OCI-LY7 (cell line): ENCODE measurements around the gene TULP4. TPM values are rescaled to one million over a fixed set of nuclear protein-coding genes. Genes with fewer than 3 reads are reported as not detected.
"Not testable (repeated sequence)": the region's sequence is repeated elsewhere in the genome, so short reads cannot be mapped to it uniquely, and the experiment has no call there.

Experiments used
- BruUV-seq: library from RNA; stranded (reverse); fragments of 400-500 nt; replicated peaks from 2 replicates; lab custom pipeline; 2021; lab: Mats Ljungman, UMichigan
- CTCF ChIA-PET: fragments of 300-600 bp; sonication (Branson Sonifier 250); formaldehyde crosslinking; loops from one replicate; lab custom pipeline; 2022; ENCODE audit warnings: antibody characterized with exemption; ENCODE audit not compliant: unreplicated experiment; lab: Charles Lee
- POLR2A ChIA-PET: fragments of 300-600 bp; sonication (Branson Sonifier 250); formaldehyde crosslinking; loops from one replicate; lab custom pipeline; 2022; ENCODE audit warnings: antibody characterized with exemption; lab: Charles Lee
- DNase-seq: peaks from one replicate; pipeline ENCODE4 v3.0.0-alpha.2; 2015; ENCODE audit warnings: low spot score
- H2AFZ ChIP-seq: fragments of 200-600 bp; sonication (generic), shearing (Covaris generic); 2 replicates; pipeline ENCODE4 v1.6.1; 2014; ENCODE audit warnings: mild to moderate bottlenecking, antibody characterized with exemption, low read length, moderate library complexity
- H3K27ac ChIP-seq: fragments of 200-600 bp; sonication (generic); 2 replicates; pipeline ENCODE4 v1.5.1; 2014; ENCODE audit warnings: mixed run types, low read depth, mild to moderate bottlenecking, moderate library complexity, low read length, inconsistent platforms; ENCODE audit not compliant: poor library complexity, severe bottlenecking
- H3K36me3 ChIP-seq: fragments of 200-600 bp; sonication (generic); 2 replicates; pipeline ENCODE4 v1.6.1; 2014; ENCODE audit warnings: mild to moderate bottlenecking, antibody characterized with exemption, low read length, moderate library complexity, mixed read lengths; ENCODE audit not compliant: insufficient read depth
- H3K4me1 ChIP-seq: fragments of 200-600 bp; sonication (generic); 2 replicates; pipeline ENCODE4 v1.5.1; 2014; ENCODE audit warnings: mild to moderate bottlenecking, low read length; ENCODE audit not compliant: insufficient read depth, poor library complexity, severe bottlenecking
- H3K4me2 ChIP-seq: fragments of 200-600 bp; sonication (generic); 2 replicates; pipeline ENCODE4 v1.6.1; 2014; ENCODE audit warnings: mild to moderate bottlenecking, low read length
- H3K4me3 ChIP-seq: fragments of 200-600 bp; sonication (generic); 2 replicates; pipeline ENCODE4 v1.5.1; 2014; ENCODE audit warnings: mild to moderate bottlenecking, low read depth, low read length; ENCODE audit not compliant: poor library complexity, severe bottlenecking
- H3K79me2 ChIP-seq: fragments of 200-600 bp; sonication (generic); 2 replicates; pipeline ENCODE4 v1.6.1; 2016; ENCODE audit warnings: low read depth, mild to moderate bottlenecking, low read length, moderate library complexity, mixed read lengths; ENCODE audit not compliant: insufficient read depth
- H3K9me2 ChIP-seq: fragments of 200-600 bp; sonication (generic); 2 replicates; pipeline ENCODE4 v1.6.1; 2016; ENCODE audit warnings: mild to moderate bottlenecking, low read length, mixed read lengths; ENCODE audit not compliant: insufficient read depth
- H3K9me3 ChIP-seq: fragments of 200-600 bp; sonication (generic); 2 replicates; pipeline ENCODE4 v1.6.1; 2014; ENCODE audit warnings: mild to moderate bottlenecking, mixed run types, low read length, mixed read lengths
- H4K20me1 ChIP-seq: fragments of 200-600 bp; sonication (generic); 2 replicates; pipeline ENCODE4 v1.6.1; 2014; ENCODE audit warnings: mild to moderate bottlenecking, antibody characterized with exemption, low read length, moderate library complexity, mixed read lengths; ENCODE audit not compliant: insufficient read depth
- CTCF ChIP-seq: fragments of 200-600 bp; sonication (generic); conservative IDR thresholded peaks from 2 replicates; pipeline ENCODE4 v1.5.1; 2014; ENCODE audit warnings: mild to moderate bottlenecking, antibody characterized with exemption, low read length, moderate library complexity, mixed read lengths
- EZH2phosphoT487 ChIP-seq: fragments of 200-600 bp; sonication (generic); IDR thresholded peaks from 2 replicates; pipeline ENCODE4 v1.6.1; 2018; ENCODE audit warnings: low read depth, borderline replicate concordance, mild to moderate bottlenecking, mixed run types, antibody characterized with exemption, low read length, moderate library complexity, mixed read lengths
- intact Hi-C: fragments of 100-400 bp; cut with micrococcal nuclease; formaldehyde crosslinking; loops from one replicate; pipeline ENCODE4 v1.10.0; 2022; ENCODE audit not compliant: unreplicated experiment
- total RNA-seq, 2 experiments: library from RNA; depleted of rRNA in 1 of 2; stranded (reverse); fragments of >200 nt in 1 of 2; shearing (Covaris generic) in 1 of 2; gene quantifications; 2 replicates each; pipeline ENCODE4 v1.2.3, GENCODE V29; 2014 to 2022

TULP4 gene
- total RNA-seq, 2 experiments from 2014 or later = 62.1 to 64.8 TPM

GRCh38 chr6:158337332-158337731, 25.1 kb downstream of the TULP4 start:
- Histone ChIP-seq H3K36me3 (peaks cover 18% of the 10 kb centered on the region), H4K20me1 (no peaks in the 10 kb centered on the region), H3K4me3 (no peak overlapping the region), H3K4me2 (no peak overlapping the region), H3K9me2 (no peaks in the 10 kb centered on the region), H2AFZ (no peak overlapping the region), H3K27ac (no peak overlapping the region), H3K79me2 (0 out of 2 replicates have a peak, but pooled peaks cover 4% of the 10 kb centered on the region), H3K9me3 (0 out of 2 replicates have a peak, but pooled peaks cover 6% of the 10 kb centered on the region), H3K4me1 (no peaks in the 10 kb centered on the region)
- intact Hi-C loops = no loop called here
- no TSS peak for BruUV-seq
- ChIA-PET POLR2A (no interaction called here), CTCF (interaction anchor here (0.5 kb wide), 1 partner anchor 17 kb away, joined by 3 read pairs; no protein-coding TSS in a partner anchor)
- TF ChIP-seq EZH2phosphoT487 = no peak
- TF ChIP-seq CTCF = no peak
- DNase-seq = no peak

- POLR2A ChIA-PET = no interaction called here
- Histone ChIP-seq H3K4me2 (no peak overlapping the region), H3K36me3 (peaks cover 9% of the 10 kb centered on the region; the same call in 1 of the 2 replicates), H3K4me3 (no peak overlapping the region), H2AFZ (no peak overlapping the region), H3K27ac (no peak overlapping the region), H3K4me1 (no peaks in the 10 kb centered on the region), H3K9me3 (no peaks in the 10 kb centered on the region), H3K9me2 (no peaks in the 10 kb centered on the region), H4K20me1 (no peaks in the 10 kb centered on the region), H3K79me2 (0 out of 2 replicates have a peak, but pooled peaks cover 4% of the 10 kb centered on the region)
- DNase-seq = no peak
- BruUV-seq = no TSS peak
- TF ChIP-seq EZH2phosphoT487 (no peak), CTCF (no peak)
- intact Hi-C loops = no loop called here
- CTCF ChIA-PET = no interaction called here
Observed at GRCh38 chr6:158338311-158339112, 26.2 kb downstream of the TULP4 start.

- POLR2A ChIA-PET, H3K36me3 ChIP-seq, H3K4me2 ChIP-seq, BruUV-seq, H2AFZ ChIP-seq, H3K4me1 ChIP-seq, DNase-seq, H3K9me3 ChIP-seq, CTCF ChIA-PET, H3K79me2 ChIP-seq, H3K27ac ChIP-seq, H3K4me3 ChIP-seq, H4K20me1 ChIP-seq, intact Hi-C loops, H3K9me2 ChIP-seq: not testable (repeated sequence)
Observed at GRCh38 chr6:158339197-158339596, 26.9 kb downstream of the TULP4 start.
